ENCODE measurements around the gene DUSP1. TPM values are rescaled to one million over a fixed set of nuclear protein-coding genes. Genes with fewer than 3 reads are reported as not detected.

DUSP1 gene
- total and polyA plus RNA-seq, 9 of the 15 experiments (the other 6 are each of a cell fraction or from before 2014, with no cell fraction given), result 2.1 to 14.2 (median 8.5) TPM

DNA sequence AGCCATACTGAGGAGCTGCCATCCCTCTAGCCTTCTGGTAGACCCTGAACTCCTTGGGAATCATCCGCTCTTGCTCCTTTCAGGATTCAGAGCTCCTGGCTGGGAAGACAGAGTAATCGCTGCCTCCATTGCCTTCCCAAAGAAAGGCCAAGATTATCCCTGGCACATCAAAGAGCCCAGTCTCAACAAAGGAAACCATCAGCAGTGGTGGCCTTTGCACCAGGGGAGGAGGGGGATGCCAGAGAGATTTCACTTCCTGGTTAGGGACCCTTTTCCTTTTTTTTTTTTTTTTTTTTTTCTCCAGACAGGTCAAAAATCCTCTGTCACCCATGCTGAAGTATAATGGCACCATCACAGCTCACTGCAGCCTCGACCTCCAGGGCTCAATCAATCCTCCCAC lies 47.1 kb upstream of the DUSP1 start (continued):
- TF ChIP-seq, protein P1, sequence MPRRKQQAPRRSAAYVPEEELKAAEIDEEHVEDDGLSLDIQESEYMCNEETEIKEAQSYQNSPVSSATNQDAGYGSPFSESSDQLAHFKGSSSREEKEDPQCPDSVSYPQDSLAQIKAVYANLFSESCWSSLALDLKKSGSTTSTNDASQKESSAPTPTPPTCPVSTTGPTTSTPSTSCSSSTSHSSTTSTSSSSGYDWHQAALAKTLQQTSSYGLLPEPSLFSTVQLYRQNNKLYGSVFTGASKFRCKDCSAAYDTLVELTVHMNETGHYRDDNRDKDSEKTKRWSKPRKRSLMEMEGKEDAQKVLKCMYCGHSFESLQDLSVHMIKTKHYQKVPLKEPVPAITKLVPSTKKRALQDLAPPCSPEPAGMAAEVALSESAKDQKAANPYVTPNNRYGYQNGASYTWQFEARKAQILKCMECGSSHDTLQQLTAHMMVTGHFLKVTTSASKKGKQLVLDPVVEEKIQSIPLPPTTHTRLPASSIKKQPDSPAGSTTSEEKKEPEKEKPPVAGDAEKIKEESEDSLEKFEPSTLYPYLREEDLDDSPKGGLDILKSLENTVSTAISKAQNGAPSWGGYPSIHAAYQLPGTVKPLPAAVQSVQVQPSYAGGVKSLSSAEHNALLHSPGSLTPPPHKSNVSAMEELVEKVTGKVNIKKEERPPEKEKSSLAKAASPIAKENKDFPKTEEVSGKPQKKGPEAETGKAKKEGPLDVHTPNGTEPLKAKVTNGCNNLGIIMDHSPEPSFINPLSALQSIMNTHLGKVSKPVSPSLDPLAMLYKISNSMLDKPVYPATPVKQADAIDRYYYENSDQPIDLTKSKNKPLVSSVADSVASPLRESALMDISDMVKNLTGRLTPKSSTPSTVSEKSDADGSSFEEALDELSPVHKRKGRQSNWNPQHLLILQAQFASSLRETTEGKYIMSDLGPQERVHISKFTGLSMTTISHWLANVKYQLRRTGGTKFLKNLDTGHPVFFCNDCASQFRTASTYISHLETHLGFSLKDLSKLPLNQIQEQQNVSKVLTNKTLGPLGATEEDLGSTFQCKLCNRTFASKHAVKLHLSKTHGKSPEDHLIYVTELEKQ (CRISPR knock-in tag; IDR thresholded peaks at IDR 0.05), result no peak
- TF ChIP-seq, protein P2, sequence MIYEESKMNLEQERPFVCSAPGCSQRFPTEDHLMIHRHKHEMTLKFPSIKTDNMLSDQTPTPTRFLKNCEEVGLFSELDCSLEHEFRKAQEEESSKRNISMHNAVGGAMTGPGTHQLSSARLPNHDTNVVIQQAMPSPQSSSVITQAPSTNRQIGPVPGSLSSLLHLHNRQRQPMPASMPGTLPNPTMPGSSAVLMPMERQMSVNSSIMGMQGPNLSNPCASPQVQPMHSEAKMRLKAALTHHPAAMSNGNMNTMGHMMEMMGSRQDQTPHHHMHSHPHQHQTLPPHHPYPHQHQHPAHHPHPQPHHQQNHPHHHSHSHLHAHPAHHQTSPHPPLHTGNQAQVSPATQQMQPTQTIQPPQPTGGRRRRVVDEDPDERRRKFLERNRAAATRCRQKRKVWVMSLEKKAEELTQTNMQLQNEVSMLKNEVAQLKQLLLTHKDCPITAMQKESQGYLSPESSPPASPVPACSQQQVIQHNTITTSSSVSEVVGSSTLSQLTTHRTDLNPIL (CRISPR knock-in tag; IDR thresholded peaks at IDR 0.05), result no peak
- TF ChIP-seq ARNT (IDR thresholded peaks at IDR 0.05) (no peak), ZNF75A (CRISPR knock-in tag; IDR thresholded peaks at IDR 0.05) (no peak), NR2C2 (CRISPR knock-in tag; IDR thresholded peaks at IDR 0.05) (no peak), NR2C2 (tag; IDR thresholded peaks at IDR 0.05) (no peak), HOXB6 (CRISPR knock-in tag; IDR thresholded peaks at IDR 0.05; ENCODE audit: borderline replicate concordance) (no peak), RHOXF2B (CRISPR knock-in tag; conservative IDR thresholded peaks at IDR 0.05) (no peak), ZC3H11A (IDR thresholded peaks at IDR 0.05; ENCODE audit: low read depth, low read length) (no peak), ZNF224 (CRISPR knock-in tag; IDR thresholded peaks at IDR 0.05) (no peak), ZNF717 (CRISPR knock-in tag; IDR thresholded peaks at IDR 0.05) (no peak), EZH2 (IDR thresholded peaks at IDR 0.05; ENCODE audit: borderline replicate concordance, low read depth, low read length) (no peak)
- TF ChIP-seq, protein P3, sequence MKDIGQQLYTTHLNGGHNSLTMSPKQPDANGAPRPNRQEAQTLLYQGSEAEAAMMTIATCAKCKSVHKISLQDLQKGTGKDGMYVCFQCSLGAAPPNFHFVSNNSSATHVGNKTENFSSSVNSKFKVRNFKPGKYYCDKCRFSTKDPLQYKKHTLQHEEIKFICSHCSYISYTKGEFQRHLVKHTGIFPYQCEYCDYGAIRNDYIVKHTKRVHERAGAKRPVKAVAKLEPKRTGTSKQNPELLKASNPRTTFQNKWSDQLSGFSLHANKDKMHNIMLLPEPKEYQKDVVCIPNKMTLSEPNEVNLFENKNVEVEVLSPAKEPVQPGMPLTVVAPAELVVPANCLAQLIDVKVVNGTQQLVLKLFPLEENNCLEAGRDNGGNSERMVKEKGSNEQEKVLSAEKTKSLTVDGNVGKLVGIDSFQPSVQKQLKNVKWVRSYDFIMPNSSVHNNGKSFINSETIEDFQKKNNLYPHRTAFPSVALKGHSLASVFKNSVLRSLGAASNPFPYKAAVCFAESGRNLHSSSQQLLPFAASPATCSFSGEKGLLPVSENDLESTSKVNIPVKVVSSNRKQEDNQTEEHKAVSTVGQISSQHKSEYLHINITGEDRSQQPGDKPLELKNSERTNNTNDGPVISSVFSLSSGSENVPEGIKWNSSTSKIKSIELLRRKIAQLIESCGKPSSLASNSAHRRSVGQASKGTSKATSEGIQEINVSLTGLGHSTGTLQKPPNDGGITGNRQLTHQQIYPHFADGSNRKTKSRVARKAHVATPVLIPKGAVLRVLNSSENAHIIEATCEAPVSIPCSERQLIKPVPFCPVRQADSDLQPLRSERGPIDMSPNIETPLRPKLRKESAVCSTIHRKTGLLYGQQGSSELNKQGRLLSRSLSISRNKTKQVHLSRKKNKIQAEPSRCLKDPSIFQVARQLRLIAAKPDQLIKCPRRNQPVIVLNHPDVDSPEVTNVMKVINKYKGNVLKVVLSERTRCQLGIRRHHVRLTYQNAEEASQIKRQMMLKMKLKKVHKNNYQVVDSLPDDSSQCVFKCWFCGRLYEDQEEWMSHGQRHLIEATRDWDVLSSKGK (CRISPR knock-in tag; IDR thresholded peaks at IDR 0.05), result no peak
- TF ChIP-seq, protein P4, sequence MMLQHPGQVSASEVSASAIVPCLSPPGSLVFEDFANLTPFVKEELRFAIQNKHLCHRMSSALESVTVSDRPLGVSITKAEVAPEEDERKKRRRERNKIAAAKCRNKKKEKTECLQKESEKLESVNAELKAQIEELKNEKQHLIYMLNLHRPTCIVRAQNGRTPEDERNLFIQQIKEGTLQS (IDR thresholded peaks at IDR 0.05), result no peak
- TF ChIP-seq, protein P4 (CRISPR knock-in tag; conservative IDR thresholded peaks at IDR 0.05), result no peak
- TF ChIP-seq, protein P5, sequence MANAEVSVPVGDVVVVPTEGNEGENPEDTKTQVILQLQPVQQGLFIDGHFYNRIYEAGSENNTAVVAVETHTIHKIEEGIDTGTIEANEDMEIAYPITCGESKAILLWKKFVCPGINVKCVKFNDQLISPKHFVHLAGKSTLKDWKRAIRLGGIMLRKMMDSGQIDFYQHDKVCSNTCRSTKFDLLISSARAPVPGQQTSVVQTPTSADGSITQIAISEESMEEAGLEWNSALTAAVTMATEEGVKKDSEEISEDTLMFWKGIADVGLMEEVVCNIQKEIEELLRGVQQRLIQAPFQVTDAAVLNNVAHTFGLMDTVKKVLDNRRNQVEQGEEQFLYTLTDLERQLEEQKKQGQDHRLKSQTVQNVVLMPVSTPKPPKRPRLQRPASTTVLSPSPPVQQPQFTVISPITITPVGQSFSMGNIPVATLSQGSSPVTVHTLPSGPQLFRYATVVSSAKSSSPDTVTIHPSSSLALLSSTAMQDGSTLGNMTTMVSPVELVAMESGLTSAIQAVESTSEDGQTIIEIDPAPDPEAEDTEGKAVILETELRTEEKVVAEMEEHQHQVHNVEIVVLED (CRISPR knock-in tag; IDR thresholded peaks at IDR 0.05), result no peak
